Measurements from ENCODE around the gene KRT75. TPM values are rescaled to one million over a fixed set of nuclear protein-coding genes. Genes with fewer than 3 reads are reported as not detected.

KRT75 gene
- total and polyA plus RNA-seq, 8 donors = not detected

GRCh38 chr12:52419656-52420055 lies 14.5 kb downstream of the KRT75 start:
- no peak for DNase-seq
- H3K9me3 ChIP-seq = no peaks in the 10 kb centered on the region
- no peak for FAIRE-seq
- H3K4me3 ChIP-seq = no peak overlapping the region
- no peaks in the 10 kb centered on the region for H3K27me3 ChIP-seq
- H3K27ac ChIP-seq = no peak overlapping the region
- 53% methylated on average over 1 of the region's 1 CpG for WGBS, 2 donors
- intact Hi-C loops (cut with DNase I) = no loop called here
- TF ChIP-seq, protein P1, sequence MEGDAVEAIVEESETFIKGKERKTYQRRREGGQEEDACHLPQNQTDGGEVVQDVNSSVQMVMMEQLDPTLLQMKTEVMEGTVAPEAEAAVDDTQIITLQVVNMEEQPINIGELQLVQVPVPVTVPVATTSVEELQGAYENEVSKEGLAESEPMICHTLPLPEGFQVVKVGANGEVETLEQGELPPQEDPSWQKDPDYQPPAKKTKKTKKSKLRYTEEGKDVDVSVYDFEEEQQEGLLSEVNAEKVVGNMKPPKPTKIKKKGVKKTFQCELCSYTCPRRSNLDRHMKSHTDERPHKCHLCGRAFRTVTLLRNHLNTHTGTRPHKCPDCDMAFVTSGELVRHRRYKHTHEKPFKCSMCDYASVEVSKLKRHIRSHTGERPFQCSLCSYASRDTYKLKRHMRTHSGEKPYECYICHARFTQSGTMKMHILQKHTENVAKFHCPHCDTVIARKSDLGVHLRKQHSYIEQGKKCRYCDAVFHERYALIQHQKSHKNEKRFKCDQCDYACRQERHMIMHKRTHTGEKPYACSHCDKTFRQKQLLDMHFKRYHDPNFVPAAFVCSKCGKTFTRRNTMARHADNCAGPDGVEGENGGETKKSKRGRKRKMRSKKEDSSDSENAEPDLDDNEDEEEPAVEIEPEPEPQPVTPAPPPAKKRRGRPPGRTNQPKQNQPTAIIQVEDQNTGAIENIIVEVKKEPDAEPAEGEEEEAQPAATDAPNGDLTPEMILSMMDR (IDR thresholded peaks at IDR 0.05) = no peak
- ATAC-seq = no peak
- no peaks in the 10 kb centered on the region for H3K4me1 ChIP-seq
- H3K36me3 ChIP-seq = no peaks in the 10 kb centered on the region

DNA sequence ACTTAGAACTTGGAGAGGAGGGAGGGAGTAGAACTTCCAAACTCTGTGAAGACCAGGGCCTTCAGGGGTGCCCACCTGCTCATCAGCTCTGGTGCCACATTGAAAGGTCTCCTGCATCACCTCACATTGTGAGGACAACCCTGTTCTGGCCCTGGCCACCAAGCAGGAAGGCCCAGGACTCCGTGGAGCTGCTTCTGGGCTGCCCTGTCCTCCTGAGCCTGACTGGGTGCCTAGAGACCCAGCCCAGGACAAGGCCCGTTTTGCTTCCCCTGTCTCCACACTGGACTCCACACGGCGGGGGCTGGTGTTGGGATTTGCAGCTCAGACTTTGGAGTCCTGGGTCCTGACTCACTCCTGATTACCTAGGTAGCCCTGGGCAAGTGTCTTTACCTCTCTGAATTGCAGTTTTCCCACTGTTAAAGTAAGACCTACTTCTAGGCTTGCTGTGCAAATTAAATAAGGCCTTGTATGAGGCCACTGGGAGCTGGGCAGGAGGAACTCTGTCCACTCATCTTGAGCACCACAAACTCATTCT lies 15.5 kb downstream of the KRT75 start:
- no peak overlapping the region for H3K4me3 ChIP-seq
- FAIRE-seq (no peak), DNase-seq (no peak), ATAC-seq (no peak)
- no peaks in the 10 kb centered on the region for H3K9me3 ChIP-seq
- TF ChIP-seq, protein P1 (IDR thresholded peaks at IDR 0.05) = no peak
- H3K4me1 ChIP-seq = no peaks in the 10 kb centered on the region
- no peak overlapping the region for H3K27ac ChIP-seq
- WGBS, 2 donors = 74 to 85% methylated on average over 4 of the region's 4 CpGs
- H3K36me3 ChIP-seq = no peaks in the 10 kb centered on the region
- H3K27me3 ChIP-seq = no peaks in the 10 kb centered on the region
- intact Hi-C loops (cut with DNase I) = no loop called here

- no peaks in the 10 kb centered on the region for H3K9me3 ChIP-seq
- intact Hi-C loops (cut with DNase I) = no loop called here
- no peak for FAIRE-seq
- no peaks in the 10 kb centered on the region for H3K36me3 ChIP-seq
- no peak for ATAC-seq
- no peaks in the 10 kb centered on the region for H3K4me1 ChIP-seq
- H3K27ac ChIP-seq = no peak overlapping the region
- no peak for DNase-seq
- no peak overlapping the region for H3K4me3 ChIP-seq
- H3K27me3 ChIP-seq = no peaks in the 10 kb centered on the region
- 74 to 77% methylated on average over 2 of the region's 2 CpGs for WGBS, 2 donors
- TF ChIP-seq, protein P1 (IDR thresholded peaks at IDR 0.05) = no peak
Measured at GRCh38 chr12:52417740-52418139, 16.4 kb downstream of the KRT75 start.

- FAIRE-seq (no peak), DNase-seq (no peak), ATAC-seq (peak in 1 of 4 donors; percentile 33)
- no peaks in the 10 kb centered on the region for H3K27me3 ChIP-seq
- TF ChIP-seq, protein P1 (IDR thresholded peaks at IDR 0.05) = no peak
- intact Hi-C loops (cut with DNase I) = no loop called here
- no peaks in the 10 kb centered on the region for H3K9me3 ChIP-seq
- no peak overlapping the region for H3K4me3 ChIP-seq
- H3K36me3 ChIP-seq = no peaks in the 10 kb centered on the region
- 77 to 97% methylated on average over 1 of the region's 1 CpG for WGBS, 2 donors
- H3K4me1 ChIP-seq = no peaks in the 10 kb centered on the region
- H3K27ac ChIP-seq = no peak overlapping the region
Measured at GRCh38 chr12:52416795-52417194, 17.4 kb downstream of the KRT75 start.

GRCh38 chr12:52415870-52416750 lies 18.1 kb downstream of the KRT75 start:
- no peaks in the 10 kb centered on the region for H3K36me3 ChIP-seq
- no peaks in the 10 kb centered on the region for H3K4me1 ChIP-seq
- TF ChIP-seq, protein P1 (IDR thresholded peaks at IDR 0.05) = no peak
- DNase-seq = peak in 2 of 6 donors; percentile 13 to 18
- no peaks in the 10 kb centered on the region for H3K27me3 ChIP-seq
- intact Hi-C loops (cut with DNase I) = no loop called here
- ATAC-seq = peak in 3 of 4 donors; percentile 66 to 69 (median 68)
- FAIRE-seq = no peak
- no peaks in the 10 kb centered on the region for H3K9me3 ChIP-seq
- no peak overlapping the region for H3K27ac ChIP-seq
- 60 to 64% methylated on average over 10 of the region's 10 CpGs for WGBS, 2 donors
- H3K4me3 ChIP-seq = no peak overlapping the region

All from pancreas (tissue), 10 donors.